HEK293T (cell line): ENCODE data around the gene WWTR1.

Experiments used
- CTCF ChIA-PET: fragments of 350-600 bp; formaldehyde crosslinking; extraction: SDS; loops from one replicate; lab custom pipeline; 2021; ENCODE audit warnings: antibody characterized with exemption, inconsistent platforms; lab: Yijun Ruan, JAX
- POLR2A ChIA-PET: fragments of 350-600 bp; formaldehyde crosslinking; extraction: SDS; loops from one replicate; lab custom pipeline; 2020; ENCODE audit warnings: antibody characterized with exemption, inconsistent platforms; lab: Yijun Ruan, JAX
- DNase-seq: peaks from one replicate; pipeline ENCODE4 v3.0.0; 2012; ENCODE audit warnings: mixed read lengths; ENCODE audit errors: extremely low spot score
- ARNT ChIP-seq: fragments of 450-650 bp; IDR thresholded peaks from 2 replicates; pipeline ENCODE4 v1.6.1; 2017; ENCODE audit warnings: mild to moderate bottlenecking
- BHLHE40 ChIP-seq: fragments of 450-650 bp; IDR thresholded peaks from 2 replicates; pipeline ENCODE4 v1.6.1; 2016; ENCODE audit warnings: mild to moderate bottlenecking, moderate library complexity, borderline replicate concordance
- CTBP1 ChIP-seq: fragments of 450-650 bp; IDR thresholded peaks from 2 replicates; pipeline ENCODE4 v1.6.1; 2016; ENCODE audit warnings: borderline replicate concordance
- ELF4 ChIP-seq: fragments of 450-650 bp; IDR thresholded peaks from 2 replicates; pipeline ENCODE4 v1.6.1; 2017; ENCODE audit warnings: antibody characterized with exemption
- FOXA1 ChIP-seq: fragments of 450-650 bp; IDR thresholded peaks from 2 replicates; pipeline ENCODE4 v1.6.1; 2016; ENCODE audit warnings: mild to moderate bottlenecking
- FOXK2 ChIP-seq: fragments of 450-650 bp; IDR thresholded peaks from 2 replicates; pipeline ENCODE4 v1.6.1; 2016; ENCODE audit warnings: mild to moderate bottlenecking
- FOXM1 ChIP-seq: fragments of 450-650 bp; IDR thresholded peaks from 2 replicates; pipeline ENCODE4 v1.6.1; 2017; ENCODE audit warnings: mild to moderate bottlenecking, borderline replicate concordance
- HDGF ChIP-seq: fragments of 450-650 bp; IDR thresholded peaks from 2 replicates; pipeline ENCODE4 v1.6.1; 2017; ENCODE audit warnings: antibody characterized with exemption, borderline replicate concordance
- L3MBTL2 ChIP-seq: fragments of 450-650 bp; conservative IDR thresholded peaks from 2 replicates; pipeline ENCODE4 v1.6.1; 2016; ENCODE audit warnings: mild to moderate bottlenecking
- LEF1 ChIP-seq: fragments of 450-650 bp; IDR thresholded peaks from 2 replicates; pipeline ENCODE4 v1.6.1; 2017; ENCODE audit warnings: mild to moderate bottlenecking, borderline replicate concordance
- NFRKB ChIP-seq: fragments of 450-650 bp; IDR thresholded peaks from 2 replicates; pipeline ENCODE4 v1.6.1; 2016; ENCODE audit warnings: mild to moderate bottlenecking, moderate library complexity
- SP1 ChIP-seq: fragments of 450-650 bp; IDR thresholded peaks from 2 replicates; pipeline ENCODE4 v1.6.1; 2017
- SUZ12 ChIP-seq: fragments of 450-650 bp; IDR thresholded peaks from 2 replicates; pipeline ENCODE4 v1.6.1; 2016; ENCODE audit warnings: mild to moderate bottlenecking
- TARDBP ChIP-seq: fragments of 450-650 bp; IDR thresholded peaks from 2 replicates; pipeline ENCODE4 v1.6.1; 2016
- ZNF384 ChIP-seq: fragments of 450-650 bp; IDR thresholded peaks from 2 replicates; pipeline ENCODE4 v1.6.1; 2016
- TF ChIP-seq, protein P1 (sequence below): fragments of 450-650 bp; IDR thresholded peaks from 2 replicates; pipeline ENCODE4 v1.6.1; 2016

WWTR1 gene

DNA sequence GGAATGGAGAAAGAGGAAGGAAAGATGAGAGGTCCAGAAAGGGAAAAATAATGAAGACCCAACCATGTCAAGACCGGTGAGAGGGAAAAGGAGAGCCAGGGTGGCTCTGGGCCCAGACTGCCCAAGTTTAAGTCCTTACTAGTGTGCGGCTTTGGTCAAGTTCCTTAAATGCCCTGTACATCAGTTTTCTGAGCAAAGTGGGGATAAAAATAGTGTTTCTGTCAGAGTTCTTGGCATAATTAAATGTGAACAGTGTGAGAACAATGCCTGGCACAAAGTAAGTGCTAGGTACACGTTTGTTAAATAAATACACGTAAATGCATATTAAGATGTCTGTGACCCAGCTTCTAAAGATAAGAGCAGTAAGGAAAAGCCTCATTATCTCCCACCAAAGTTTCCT lies 23.8 kb downstream of the WWTR1 start:
- TF ChIP-seq TARDBP: no peak
- TF ChIP-seq ELF4: no peak
- CTCF ChIA-PET: interaction anchor here (0.7 kb wide), 1 partner anchor 24 kb away, joined by 3 read pairs; no protein-coding TSS in a partner anchor
- POLR2A ChIA-PET: interaction anchor here (1.3 kb wide), 1 partner anchor 24 kb away, joined by 3 read pairs; the partner anchor contains the start of gene WWTR1
- no peak for DNase-seq

DNA sequence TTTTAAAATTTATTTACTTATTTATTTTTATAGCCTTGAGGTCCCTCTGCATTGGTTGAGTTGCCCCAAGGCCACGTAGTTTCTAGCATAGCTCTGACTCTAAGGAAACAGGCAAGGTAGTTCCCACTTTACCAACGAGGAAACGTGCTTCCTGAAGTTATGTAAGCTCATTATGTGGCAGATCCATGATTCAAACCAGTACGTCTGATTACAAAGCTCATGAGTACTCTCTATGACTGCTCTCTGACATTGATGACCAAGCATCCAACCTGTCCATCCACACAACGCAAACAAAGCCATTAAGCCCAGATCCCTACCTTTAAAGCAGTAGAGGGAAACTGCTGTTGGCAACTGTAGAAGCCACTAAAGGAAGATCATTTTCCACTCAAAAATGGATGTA lies 25.6 kb downstream of the WWTR1 start:
- ChIA-PET POLR2A (no interaction called here), CTCF (no interaction called here)
- no peak for DNase-seq
- TF ChIP-seq LEF1: no peak
- TF ChIP-seq ZNF384: no peak
- TF ChIP-seq SUZ12: no peak
- TF ChIP-seq TARDBP: no peak
- no peak for TF ChIP-seq L3MBTL2
- TF ChIP-seq, protein P1, sequence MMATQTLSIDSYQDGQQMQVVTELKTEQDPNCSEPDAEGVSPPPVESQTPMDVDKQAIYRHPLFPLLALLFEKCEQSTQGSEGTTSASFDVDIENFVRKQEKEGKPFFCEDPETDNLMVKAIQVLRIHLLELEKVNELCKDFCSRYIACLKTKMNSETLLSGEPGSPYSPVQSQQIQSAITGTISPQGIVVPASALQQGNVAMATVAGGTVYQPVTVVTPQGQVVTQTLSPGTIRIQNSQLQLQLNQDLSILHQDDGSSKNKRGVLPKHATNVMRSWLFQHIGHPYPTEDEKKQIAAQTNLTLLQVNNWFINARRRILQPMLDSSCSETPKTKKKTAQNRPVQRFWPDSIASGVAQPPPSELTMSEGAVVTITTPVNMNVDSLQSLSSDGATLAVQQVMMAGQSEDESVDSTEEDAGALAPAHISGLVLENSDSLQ: no peak
- TF ChIP-seq HDGF: no peak
- TF ChIP-seq NFRKB: no peak
- no peak for TF ChIP-seq BHLHE40
- TF ChIP-seq ARNT: no peak
- no peak for TF ChIP-seq FOXK2
- no peak for TF ChIP-seq ELF4
- TF ChIP-seq FOXM1: no peak
- no peak for TF ChIP-seq FOXA1
- TF ChIP-seq SP1: no peak
- TF ChIP-seq CTBP1: no peak

DNA sequence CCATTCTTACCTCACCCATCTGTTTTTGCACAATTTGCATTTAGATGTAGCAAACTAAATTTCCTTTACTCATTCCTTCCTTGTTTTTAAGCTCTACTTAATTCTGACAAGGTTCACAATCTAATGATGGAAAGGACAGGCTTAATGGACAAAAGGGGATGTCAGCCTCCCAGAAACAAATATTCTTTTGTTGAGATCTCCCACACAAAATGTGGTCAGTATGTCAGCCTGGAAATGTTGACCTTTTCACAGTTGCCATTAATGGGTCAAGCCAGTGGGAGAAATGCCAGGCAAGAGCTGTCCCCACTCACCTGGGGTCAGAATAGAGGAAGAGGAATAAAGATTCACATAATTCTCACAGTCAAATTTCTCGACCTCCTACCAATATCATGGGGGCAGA lies 27.0 kb downstream of the WWTR1 start:
- TF ChIP-seq SUZ12 (no peak), NFRKB (no peak), SP1 (no peak), BHLHE40 (no peak), HDGF (no peak), L3MBTL2 (no peak), FOXA1 (no peak), ARNT (no peak), FOXM1 (no peak), ZNF384 (no peak), ELF4 (no peak)
- TF ChIP-seq, protein P1: no peak
- no peak for DNase-seq
- CTCF ChIA-PET: no interaction called here
- POLR2A ChIA-PET: no interaction called here

DNA sequence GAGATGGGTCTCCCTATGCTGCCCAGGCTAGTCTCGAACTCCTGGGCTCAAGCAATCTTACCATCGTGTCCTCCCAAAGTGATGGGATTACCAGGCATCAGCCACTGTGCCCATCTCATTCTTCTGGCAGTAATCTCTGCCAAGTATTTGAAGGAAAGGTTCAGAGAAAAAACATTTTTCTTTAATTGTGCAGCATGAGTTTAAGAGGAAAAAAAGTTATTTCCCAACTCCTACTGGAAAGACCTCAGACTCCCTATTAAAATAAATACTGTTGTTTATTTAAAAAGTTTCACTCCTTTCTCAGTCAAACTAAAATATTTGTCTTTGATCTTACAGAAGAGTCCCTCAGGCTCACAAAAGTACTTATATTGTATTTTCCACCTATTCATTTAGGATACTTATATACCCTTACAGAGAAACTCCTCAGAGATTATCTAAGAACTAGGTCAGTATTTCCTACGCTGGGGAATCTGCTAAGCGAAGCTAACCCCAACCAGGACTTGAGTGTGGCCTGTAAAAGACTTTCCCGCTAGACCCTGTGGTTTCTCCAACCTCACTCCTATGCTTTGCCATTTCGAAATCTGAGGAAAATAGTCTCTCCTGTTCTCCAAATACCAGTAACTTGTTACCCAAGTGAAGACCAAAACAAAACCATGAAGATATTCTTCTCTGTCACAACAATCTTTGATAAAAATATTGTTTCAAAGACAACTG lies 28.7 kb downstream of the WWTR1 start:
- POLR2A ChIA-PET: interaction anchor here (1.4 kb wide), 1 partner anchor 29 kb away, joined by 4 read pairs; the partner anchor contains the start of gene WWTR1
- CTCF ChIA-PET: no interaction called here
- DNase-seq: no peak
- TF ChIP-seq FOXA1 (no peak), HDGF (no peak), L3MBTL2 (no peak), CTBP1 (no peak), ZNF384 (no peak), BHLHE40 (no peak), ELF4 (no peak), FOXK2 (no peak), ARNT (no peak), SP1 (no peak), NFRKB (no peak), FOXM1 (no peak), SUZ12 (no peak), TARDBP (no peak), LEF1 (no peak)
- TF ChIP-seq, protein P1: no peak

DNA sequence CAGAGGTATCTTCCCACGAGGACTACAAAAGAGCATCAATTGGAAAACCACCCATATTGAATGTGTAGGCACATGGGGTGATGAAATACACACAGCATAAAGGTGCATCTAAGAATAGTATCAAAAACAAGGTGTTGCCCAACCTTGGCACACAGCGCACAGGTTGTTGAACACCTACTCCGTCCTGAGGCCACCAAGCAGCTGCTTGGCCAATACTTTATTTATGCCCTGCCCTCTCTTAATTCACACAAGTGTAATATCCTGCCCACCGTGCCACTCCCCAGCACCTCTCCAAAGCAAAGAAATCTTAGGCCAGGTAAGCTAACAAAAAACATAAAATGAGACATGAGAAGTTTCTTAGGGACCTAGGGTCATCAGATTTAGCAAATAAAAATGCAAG lies 31.2 kb downstream of the WWTR1 start:
- ChIA-PET POLR2A (no interaction called here), CTCF (no interaction called here)
- TF ChIP-seq L3MBTL2 (no peak), ZNF384 (no peak), FOXA1 (no peak), CTBP1 (no peak), TARDBP (no peak), NFRKB (no peak), ARNT (no peak), FOXM1 (no peak), SUZ12 (no peak), FOXK2 (no peak), SP1 (no peak), ELF4 (no peak), HDGF (no peak), LEF1 (no peak), BHLHE40 (no peak)
- TF ChIP-seq, protein P1: no peak
- DNase-seq: no peak
